ENCODE data around the gene ONECUT2. TPM values are rescaled to one million over a fixed set of nuclear protein-coding genes. Genes with fewer than 3 reads are reported as not detected.

Gene ONECUT2
- total RNA-seq, 1 experiment from 2014 or later, result 0.48 TPM

DNA sequence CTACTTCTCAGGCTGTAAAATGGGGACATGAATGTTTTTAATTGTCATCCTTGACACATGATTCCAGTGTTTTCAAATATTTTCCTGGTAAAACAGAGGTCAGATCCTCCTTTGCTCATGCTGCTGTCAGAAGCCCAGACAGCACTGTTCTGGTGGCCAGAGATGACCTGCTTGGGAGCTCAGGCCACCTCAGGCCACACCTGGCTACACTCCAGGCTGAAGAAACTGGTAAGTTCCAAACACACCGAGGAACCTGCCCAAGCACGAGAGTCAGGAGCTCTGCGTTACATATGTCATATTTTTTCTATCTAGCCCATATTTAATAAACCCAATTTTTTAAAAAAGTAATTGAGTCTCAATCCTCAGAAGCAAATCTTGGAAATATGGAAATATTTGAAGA lies 103.4 kb downstream of the ONECUT2 start:
- Histone ChIP-seq H2BK5ac (ENCODE audit: insufficient read length, low read length) (no peak overlapping the region), H3K23me2 (ENCODE audit: insufficient read length, low read depth, low read length, poor library complexity, severe bottlenecking) (no peaks in the 10 kb centered on the region), H4K8ac (replicated peaks; ENCODE audit: insufficient read length, low read depth, low read length) (no peak overlapping the region), H4K20me1 (ENCODE audit: control insufficient read depth, insufficient read depth, insufficient read length) (no peaks in the 10 kb centered on the region), H2AFZ (ENCODE audit: low read length) (no peak overlapping the region), H3K56ac (ENCODE audit: insufficient read length, low read depth, low read length) (no peak overlapping the region), H3K27me3 (ENCODE audit: insufficient read depth, low read length) (no peaks in the 10 kb centered on the region), H3K79me2 (ENCODE audit: insufficient read depth, low read length) (no peaks in the 10 kb centered on the region), H4K5ac (ENCODE audit: insufficient read length, low read depth, low read length) (no peak overlapping the region), H3K27ac (ENCODE audit: insufficient read length, low read depth, low read length) (no peak overlapping the region), H3K4ac (ENCODE audit: low read depth, low read length) (no peak overlapping the region), H2AK5ac (ENCODE audit: insufficient read length, low read length) (no peak overlapping the region), H3T11ph (ENCODE audit: low read length) (no peak overlapping the region), H3K23ac (ENCODE audit: insufficient read length, low read depth, low read length) (no peak overlapping the region), H2BK12ac (ENCODE audit: insufficient read length, low read depth, low read length) (no peak overlapping the region), H4K91ac (ENCODE audit: insufficient read length, low read depth, low read length) (no peak overlapping the region), H2BK20ac (ENCODE audit: low read depth, low read length, poor library complexity, severe bottlenecking) (no peak overlapping the region), H3K79me1 (ENCODE audit: insufficient read depth, low read depth, low read length, poor library complexity, severe bottlenecking) (no peaks in the 10 kb centered on the region), H3K9ac (ENCODE audit: extremely low read depth, insufficient read length, low read length) (no peak overlapping the region), H2BK15ac (ENCODE audit: low read depth, low read length) (no peak overlapping the region), H3K9me3 (ENCODE audit: control insufficient read depth, low read depth, low read length) (no peaks in the 10 kb centered on the region), H3K14ac (ENCODE audit: insufficient read depth, low read length) (no peak overlapping the region), H2BK120ac (ENCODE audit: low read depth, low read length, poor library complexity, severe bottlenecking) (no peak overlapping the region), H3K4me1 (ENCODE audit: insufficient read depth, low read length) (no peaks in the 10 kb centered on the region; the same call in 1 of the 2 replicates), H3K18ac (ENCODE audit: insufficient read length, low read depth, low read length) (no peak overlapping the region), H3K4me2 (ENCODE audit: insufficient read depth, insufficient read length, low read length) (no peak overlapping the region)
- no CpG with 5 or more reads among the region's 3 CpGs for WGBS (ENCODE audit: extremely low coverage, insufficient read length, low lambda C conversion rate)
- no peak overlapping the region for H3K4me3 Mint-ChIP-seq
- peaks cover 13 to 21% of the 10 kb centered on the region in 2 experiments for H3K4me1 Mint-ChIP-seq
- H3K27me3 Mint-ChIP-seq (ENCODE audit: low read depth), result no peaks in the 10 kb centered on the region
- no peaks in the 10 kb centered on the region for H3K36me3 Mint-ChIP-seq (ENCODE audit: insufficient read depth in 1 of 3, low read depth in 3 of 3)
- no peaks in the 10 kb centered on the region; a peak in 1 of 5 replicates for H3K9me3 Mint-ChIP-seq
- no peak for DNase-seq
- TF ChIP-seq CTCF (conservative IDR thresholded peaks at IDR 0.05), result no peak
- peak overlapping the region in 1 of 3 experiments; percentile 20; a peak in 1 of 7 replicates for H3K27ac Mint-ChIP-seq

Measured in H9 (cell line).